GM19324 (cell line): ENCODE data around the gene NEURL4.

ENCODE experiments used
- ATAC-seq: cut with Tn5 transposase; IDR thresholded peaks from one replicate; pipeline ENCODE4 v1.9.1; 2021; ENCODE audit warnings: mild to moderate bottlenecking, moderate library complexity; ENCODE audit not compliant: unreplicated experiment, low FRiP score

Gene NEURL4

GRCh38 chr17:7307686-7308624 is 21.2 kb downstream of the NEURL4 start:
- peak; percentile 15 for ATAC-seq

GRCh38 chr17:7306911-7307685 is 22.0 kb downstream of the NEURL4 start, which contains the start of gene EIF5A:
TSS of gene EIF5A (plus strand) at chr17:7307628. CDS start at chr17:7309636, 2,008 bp downstream.
- ATAC-seq, result peak; percentile 74

GRCh38 chr17:7304179-7304578 is 25.0 kb downstream of the NEURL4 start:
- no peak for ATAC-seq

GRCh38 chr17:7296189-7296861 is 32.8 kb downstream of the NEURL4 start:
- ATAC-seq, result no peak

- ATAC-seq, result no peak
These were observed 33.6 kb downstream of the NEURL4 start for GRCh38 chr17:7295230-7296180.

GRCh38 chr17:7294614-7295153 is 34.5 kb downstream of the NEURL4 start, which contains the start of gene YBX2:
TSS of gene YBX2 (minus strand) at chr17:7294639. CDS start at chr17:7294500, 139 bp downstream.
- no peak for ATAC-seq

GRCh38 chr17:7293816-7294613 is 35.1 kb downstream of the NEURL4 start:
- ATAC-seq, result no peak

GRCh38 chr17:7293159-7293558 is 36.0 kb downstream of the NEURL4 start:
- no peak for ATAC-seq

GRCh38 chr17:7292729-7293128 is 36.4 kb downstream of the NEURL4 start:
- no peak for ATAC-seq

- no peak for ATAC-seq
These were observed 36.9 kb downstream of the NEURL4 start for GRCh38 chr17:7292194-7292593.

- no peak for ATAC-seq
These were observed 38.5 kb downstream of the NEURL4 start for GRCh38 chr17:7290685-7291084.

GRCh38 chr17:7290166-7290565 is 39.0 kb downstream of the NEURL4 start:
- ATAC-seq, result no peak

- no peak for ATAC-seq
These were observed 39.7 kb downstream of the NEURL4 start for GRCh38 chr17:7289256-7290032.

- no peak for ATAC-seq
These were observed 43.5 kb downstream of the NEURL4 start for GRCh38 chr17:7285679-7286078.

- ATAC-seq, result no peak
These were observed 44.2 kb downstream of the NEURL4 start for GRCh38 chr17:7284911-7285310.

GRCh38 chr17:7283471-7284216 is 45.5 kb downstream of the NEURL4 start:
- no peak for ATAC-seq

GRCh38 chr17:7282752-7283321 is 46.3 kb downstream of the NEURL4 start:
- no peak for ATAC-seq
